HG03565 (cell line): ENCODE data around the gene CHAF1A.
A peak's percentile ranks its signal among the peaks of the same experiment; 100 is the strongest.

Experiments used
- ATAC-seq: cut with Tn5 transposase; IDR thresholded peaks from one replicate; pipeline ENCODE4 v1.9.1; 2021; ENCODE audit warnings: mild to moderate bottlenecking, moderate library complexity; ENCODE audit not compliant: unreplicated experiment

The CHAF1A gene

DNA sequence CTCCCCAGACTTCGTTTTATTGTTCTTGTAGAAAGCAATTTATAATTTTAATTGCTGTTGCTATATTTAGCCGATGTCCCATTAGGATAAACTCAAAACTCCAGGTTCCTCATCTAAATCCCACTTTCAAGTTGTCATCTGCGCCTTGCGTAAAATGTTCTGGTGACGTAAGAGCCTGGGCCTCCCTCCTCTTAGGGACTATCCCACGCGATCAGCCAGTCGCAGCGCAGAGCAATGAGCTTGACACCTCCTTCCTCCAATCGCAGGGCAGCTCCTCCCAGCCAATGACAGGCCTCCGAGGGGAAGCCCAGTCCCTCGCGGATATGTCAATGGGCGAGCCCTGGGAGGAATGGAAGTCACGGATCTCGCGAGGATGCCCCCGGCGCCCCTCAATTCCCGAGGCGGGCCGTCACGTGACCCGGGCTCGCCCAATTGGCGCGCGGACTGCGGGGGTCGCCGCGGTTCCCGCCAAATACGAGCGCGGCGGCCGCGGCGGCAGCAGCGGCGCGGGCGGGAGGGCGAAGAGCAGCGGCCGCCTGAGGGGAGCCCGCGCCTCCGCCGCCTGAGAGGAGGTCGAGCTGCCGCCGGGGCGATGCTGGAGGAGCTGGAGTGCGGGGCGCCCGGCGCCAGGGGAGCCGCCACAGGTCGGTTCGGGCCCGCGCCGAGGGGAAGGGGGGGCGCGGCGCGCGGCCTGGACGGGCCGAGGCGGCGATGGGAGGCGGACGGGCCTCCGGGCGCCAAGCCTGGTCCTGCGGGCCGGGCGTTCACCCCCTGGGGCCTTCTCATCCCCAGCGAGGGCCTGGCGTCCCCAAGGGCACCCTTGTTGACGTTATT lies at the start of gene CHAF1A:
TSS of gene CHAF1A (plus strand) at position 470 of the 834 bp plus-strand sequence. CDS start at position 593, 123 bp downstream.
- peak; percentile 78 for ATAC-seq

DNA sequence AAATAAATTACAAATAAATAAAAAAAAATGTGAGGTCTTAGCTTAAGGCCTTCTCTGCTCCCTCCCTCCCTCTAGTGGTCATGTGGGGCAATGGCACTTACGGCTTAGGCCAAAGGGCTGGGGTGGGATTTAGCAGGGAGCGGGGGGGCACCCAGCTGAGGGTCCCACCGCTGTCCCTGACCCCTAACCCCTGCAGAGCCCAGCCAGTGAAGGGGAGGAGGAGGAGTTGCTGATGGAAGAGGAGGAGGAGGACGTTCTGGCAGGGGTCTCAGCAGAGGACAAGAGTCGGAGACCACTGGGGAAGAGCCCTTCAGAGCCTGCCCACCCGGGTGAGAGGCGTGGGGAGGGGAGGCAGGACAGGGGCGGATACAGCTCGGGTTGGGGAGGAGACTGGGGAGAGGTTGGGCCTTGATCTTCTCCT lies 49.7 kb upstream of the CHAF1A start:
- no peak for ATAC-seq

DNA sequence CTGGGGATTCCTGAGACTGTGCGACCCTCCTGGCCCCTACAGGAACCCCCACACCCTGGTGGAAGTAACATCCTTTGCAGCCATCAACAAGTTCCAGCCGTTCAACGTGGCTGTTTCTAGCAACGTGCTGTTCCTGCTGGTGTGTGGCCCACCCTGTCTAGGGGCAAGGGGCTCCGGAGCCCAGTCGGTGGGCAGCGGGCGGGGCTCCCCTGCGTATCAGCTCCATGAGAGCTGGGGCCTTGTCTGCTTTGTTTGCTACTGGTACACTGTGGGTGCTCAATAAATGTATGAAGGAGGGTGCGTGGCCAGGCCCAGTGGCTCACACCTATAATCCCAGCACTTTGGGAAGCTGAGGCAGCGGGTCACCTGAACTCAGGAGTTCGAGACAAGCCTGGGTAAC lies 48.2 kb upstream of the CHAF1A start:
- no peak for ATAC-seq

DNA sequence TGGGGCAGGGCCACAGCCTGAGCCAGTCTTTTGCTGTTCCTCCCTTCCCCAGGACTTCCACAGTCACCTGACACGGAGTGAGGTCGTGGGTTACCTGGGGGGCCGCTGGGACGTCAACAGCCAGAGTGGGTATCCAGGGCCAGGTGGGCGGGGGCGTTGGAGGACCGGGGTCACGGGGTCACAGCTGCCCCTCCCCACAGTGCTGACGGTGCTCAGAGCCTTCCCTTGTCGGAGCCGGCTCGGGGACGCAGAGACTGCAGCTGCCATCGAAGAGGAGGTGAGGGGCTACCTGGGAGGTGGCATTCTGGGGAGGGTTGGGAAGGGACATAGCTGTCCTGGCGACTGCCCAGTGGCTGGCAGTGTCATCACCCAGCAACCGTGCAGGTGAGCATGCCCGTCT lies 47.5 kb upstream of the CHAF1A start:
- no peak for ATAC-seq

DNA sequence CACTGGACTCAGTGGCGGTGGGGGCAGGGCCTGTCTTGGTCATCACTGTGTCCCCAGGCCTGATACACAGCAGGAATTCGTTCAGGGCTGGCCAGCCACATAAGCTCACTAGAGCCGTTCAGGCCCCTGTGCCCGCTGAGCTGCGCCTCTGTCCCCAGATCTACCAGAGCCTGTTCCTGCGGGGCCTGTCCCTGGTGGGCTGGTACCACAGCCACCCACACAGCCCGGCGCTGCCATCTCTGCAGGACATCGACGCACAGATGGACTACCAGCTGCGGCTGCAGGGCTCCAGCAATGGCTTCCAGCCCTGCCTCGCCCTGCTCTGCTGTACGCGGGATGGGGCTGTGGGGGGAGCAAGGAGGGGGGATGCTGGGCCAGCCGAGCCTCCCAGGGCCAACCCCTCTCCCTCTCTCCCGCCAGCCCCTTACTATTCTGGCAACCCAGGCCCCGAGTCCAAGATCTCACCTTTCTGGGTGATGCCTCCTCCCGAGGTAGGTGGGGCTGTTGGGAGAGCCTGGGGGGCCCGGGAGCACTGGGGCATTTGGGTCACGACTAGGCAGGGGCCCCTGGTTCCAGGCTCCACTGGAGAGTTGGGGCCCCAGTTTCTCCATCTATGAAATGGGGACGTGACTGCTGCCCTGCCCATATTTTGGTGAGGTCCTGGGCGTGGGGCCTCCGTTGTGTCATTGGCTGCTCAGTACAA lies 45.2 kb upstream of the CHAF1A start:
- no peak for ATAC-seq

GRCh38 chr19:4357921-4358326 lies 44.5 kb upstream of the CHAF1A start:
- no peak for ATAC-seq

- ATAC-seq = no peak
These were observed 43.5 kb upstream of the CHAF1A start for GRCh38 chr19:4358709-4359626.

DNA sequence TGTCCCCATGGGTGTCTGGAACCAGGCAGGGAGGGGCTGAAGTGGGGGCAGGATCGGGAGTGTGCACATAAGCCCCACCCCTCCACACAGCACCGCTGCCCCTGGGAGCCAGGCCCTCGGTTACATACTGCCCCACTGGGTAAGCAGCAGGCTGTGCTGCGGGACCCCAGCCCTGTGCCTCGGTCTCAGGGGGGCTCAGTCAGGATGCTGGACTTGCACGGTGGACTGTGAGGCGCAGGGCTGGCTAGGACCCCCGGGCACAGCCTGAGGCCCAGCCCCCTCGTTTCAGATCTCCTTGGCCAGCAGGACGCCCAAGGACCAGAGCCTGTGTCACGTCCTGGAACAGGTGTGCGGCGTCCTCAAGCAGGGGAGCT lies 42.8 kb upstream of the CHAF1A start:
- ATAC-seq = no peak

- no peak for ATAC-seq
These were observed 42.3 kb upstream of the CHAF1A start for GRCh38 chr19:4360081-4360569.

DNA sequence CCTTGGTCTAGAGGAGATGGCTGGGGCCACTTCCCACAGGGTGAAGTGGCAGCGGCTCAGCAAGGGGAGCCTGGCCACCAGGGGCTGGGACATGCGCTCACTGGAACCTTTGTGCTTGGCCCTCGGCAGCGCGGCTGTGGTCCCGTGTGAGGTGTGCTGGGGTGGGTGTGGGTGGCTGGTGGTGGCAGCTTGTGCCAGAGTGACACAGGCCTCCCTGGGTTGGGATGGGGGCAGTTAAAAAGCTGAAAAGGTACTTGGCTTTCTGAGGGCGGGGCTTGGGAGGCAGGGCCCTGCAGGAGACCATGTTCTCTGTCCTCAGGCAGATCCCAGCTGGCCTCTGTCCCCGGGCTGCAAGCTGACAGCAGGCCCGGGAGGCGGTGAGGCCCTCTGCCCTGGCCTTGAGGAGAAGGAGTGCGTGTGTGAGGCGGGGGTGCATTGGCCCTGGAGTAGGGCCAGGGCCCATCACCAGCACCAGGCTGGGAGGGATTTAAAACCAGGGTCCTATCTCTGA lies 41.7 kb upstream of the CHAF1A start:
- no peak for ATAC-seq

GRCh38 chr19:4361152-4362046 lies 41.0 kb upstream of the CHAF1A start:
- ATAC-seq = no peak

GRCh38 chr19:4362101-4362828 lies 40.2 kb upstream of the CHAF1A start:
- ATAC-seq = no peak

- ATAC-seq = no peak
These were observed 39.5 kb upstream of the CHAF1A start for GRCh38 chr19:4362831-4363545.

DNA sequence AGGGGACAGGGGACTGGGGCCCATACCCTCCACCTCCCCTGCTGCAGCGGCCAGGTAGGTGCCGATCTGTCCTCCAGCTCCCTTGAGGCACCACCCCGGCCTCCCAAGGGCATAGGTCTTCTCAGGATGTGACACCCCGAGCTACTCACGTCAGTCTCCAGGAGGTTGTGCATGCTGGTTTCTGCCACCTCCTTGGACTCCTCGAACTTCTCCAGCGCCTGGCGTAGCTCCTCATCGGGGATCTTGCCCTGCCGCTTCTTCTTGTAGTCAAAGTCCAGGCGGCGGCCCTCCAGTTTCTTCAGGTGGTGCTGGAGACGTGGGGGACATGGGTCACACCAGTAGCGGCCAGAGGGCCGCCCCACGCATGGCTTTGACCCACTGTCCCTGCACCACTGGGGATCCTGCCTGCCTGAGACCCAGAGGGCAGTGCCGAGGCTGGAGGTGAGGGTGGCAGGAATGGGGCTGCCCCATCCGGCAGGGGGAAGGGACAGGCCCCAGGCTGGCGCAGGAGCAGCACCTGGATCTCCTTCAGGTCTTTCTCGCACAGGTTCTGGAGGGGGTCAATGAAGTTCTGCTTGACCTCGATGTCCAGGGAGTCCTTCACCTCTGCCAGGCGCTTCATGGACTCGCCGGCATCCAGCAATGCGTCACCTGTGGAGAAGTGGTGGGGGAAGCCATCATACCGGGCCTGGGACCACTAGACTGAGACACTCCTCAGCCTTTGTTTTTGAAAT lies 38.7 kb upstream of the CHAF1A start:
- ATAC-seq = no peak

DNA sequence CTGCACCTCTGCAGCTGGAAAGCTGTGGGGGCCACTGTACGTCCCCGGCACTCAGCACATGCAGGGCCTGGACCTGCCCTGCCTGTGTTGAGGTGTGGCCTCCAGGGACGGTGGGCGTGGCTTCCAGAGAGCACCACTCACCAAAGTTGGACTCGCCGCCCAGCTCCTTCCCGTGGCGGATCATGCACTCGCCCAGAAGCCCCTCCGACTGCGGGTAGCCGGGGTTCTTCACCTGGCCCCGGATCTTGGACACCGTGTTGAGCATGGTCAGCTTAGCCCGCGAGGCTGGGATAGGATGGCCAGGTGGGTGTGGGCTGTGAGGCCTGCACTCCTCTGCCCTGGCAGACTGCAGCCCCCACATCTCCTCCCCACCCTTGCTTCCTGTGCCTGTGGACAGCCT lies 37.1 kb upstream of the CHAF1A start:
- ATAC-seq = no peak

- no peak for ATAC-seq
These were observed 36.4 kb upstream of the CHAF1A start for GRCh38 chr19:4365791-4366665.
